Measurements from ENCODE around the gene PLLP.

Gene PLLP

GRCh38 chr16:57225978-57226377 is 58.5 kb downstream of the PLLP start:
- DNase-seq (ENCODE audit: low spot score): no peak

GRCh38 chr16:57224651-57225335 is 59.7 kb downstream of the PLLP start:
- DNase-seq (ENCODE audit: low spot score): no peak

- no peak for DNase-seq (ENCODE audit: low spot score)
These were observed 61.4 kb downstream of the PLLP start for GRCh38 chr16:57223057-57223456.

GRCh38 chr16:57216968-57217367 is 67.5 kb downstream of the PLLP start:
- DNase-seq (ENCODE audit: low spot score): no peak

DNA sequence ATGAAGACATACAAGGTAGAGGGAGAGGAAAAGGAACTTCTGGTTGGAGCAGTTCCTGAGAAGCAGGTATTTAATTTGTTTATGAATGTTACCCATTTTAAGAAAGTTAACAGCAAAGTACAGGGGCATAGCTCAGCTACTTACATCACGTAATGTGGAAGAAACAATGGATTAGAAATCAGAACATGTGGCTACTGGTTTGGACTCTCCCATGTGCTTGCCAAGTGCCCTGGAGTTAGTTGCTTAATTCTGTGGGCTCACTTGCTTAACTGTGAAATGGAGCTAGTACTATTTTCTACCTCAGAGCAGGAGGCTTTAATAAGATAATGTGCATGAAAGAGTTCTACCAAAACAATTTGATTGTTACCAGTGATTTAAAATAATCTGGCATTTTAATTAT is 71.0 kb downstream of the PLLP start:
- DNase-seq (ENCODE audit: low spot score): no peak

GRCh38 chr16:57209780-57210179 is 74.7 kb downstream of the PLLP start:
- DNase-seq (ENCODE audit: low spot score): no peak

DNA sequence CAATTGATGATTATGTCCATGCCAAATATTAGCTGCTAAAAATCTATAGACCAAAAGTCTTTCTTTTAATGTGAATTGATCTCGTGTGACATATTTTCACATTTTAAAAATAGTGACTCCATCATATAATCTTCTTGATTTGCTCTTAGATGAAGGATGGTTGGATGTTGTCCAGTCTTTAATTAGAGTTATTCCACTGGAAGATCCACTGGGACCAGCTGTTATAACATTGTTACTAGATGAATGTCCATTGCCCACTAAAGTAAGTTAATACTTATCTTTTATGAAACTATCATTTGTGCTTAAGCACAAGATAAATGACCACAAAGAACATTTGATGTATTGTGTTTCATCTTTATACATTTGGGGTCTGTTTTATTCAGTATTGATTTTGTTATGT is 75.5 kb downstream of the PLLP start:
- DNase-seq (ENCODE audit: low spot score): no peak
